Brain microvascular endothelial cell (primary cell): ENCODE results near the gene LIMA1.
A peak's percentile ranks its signal among the peaks of the same experiment; 100 is the strongest.
"Not testable (repeated sequence)": the region's sequence is repeated elsewhere in the genome, so short reads cannot be mapped to it uniquely, and the experiment has no call there.

Experiments
- DNase-seq: peaks from one replicate; pipeline ENCODE4 v3.0.0-alpha.2; 2020
- H3K27ac ChIP-seq: fragments of 250-450 bp; sonication (Bioruptor Pico); 2 replicates; pipeline ENCODE4 v1.5.1; 2020; ENCODE audit warnings: mild to moderate bottlenecking, moderate library complexity
- H3K27me3 ChIP-seq: fragments of 250-450 bp; sonication (Bioruptor Pico); replicated peaks from 2 replicates; pipeline ENCODE4 v1.5.1; 2020; ENCODE audit warnings: mild to moderate bottlenecking
- H3K36me3 ChIP-seq: fragments of 250-450 bp; sonication (Bioruptor Pico); replicated peaks from 2 replicates; pipeline ENCODE4 v1.5.1; 2020; ENCODE audit warnings: mild to moderate bottlenecking
- H3K4me3 ChIP-seq: 2 replicates; pipeline ENCODE4 v1.5.1; 2011; ENCODE audit warnings: low read depth, mild to moderate bottlenecking, control low read depth, low read length, moderate library complexity
- CTCF ChIP-seq: IDR thresholded peaks from 2 replicates; pipeline ENCODE4 v1.5.1; 2011; ENCODE audit warnings: low read depth, mild to moderate bottlenecking, moderate library complexity, low read length, control low read depth, inconsistent platforms; ENCODE audit errors: missing control alignments
- in situ Hi-C: cut with HindIII; loops from 2 replicates; pipeline ENCODE4 v1.10.0; 2017; ENCODE audit warnings: low sequenced_read_pairs, low pct_ligation_motif_present

Gene LIMA1

GRCh38 chr12:50322206-50322605 is 38.9 kb upstream of the LIMA1 start:
- Histone ChIP-seq H3K27me3 (no peaks in the 10 kb centered on the region), H3K27ac (no peak overlapping the region), H3K36me3 (no peaks in the 10 kb centered on the region), H3K4me3 (no peak overlapping the region)
- in situ Hi-C loops = no loop called here
- no peak for TF ChIP-seq CTCF
- DNase-seq = peak; percentile 8

- no peak overlapping the region for H3K4me3 ChIP-seq
- in situ Hi-C loops = no loop called here
- DNase-seq = no peak
- TF ChIP-seq CTCF = no peak
- no peaks in the 10 kb centered on the region for H3K36me3 ChIP-seq
- no peak overlapping the region for H3K27ac ChIP-seq
- H3K27me3 ChIP-seq = no peaks in the 10 kb centered on the region
Observed at GRCh38 chr12:50317203-50317602, 33.9 kb upstream of the LIMA1 start.

- Histone ChIP-seq H3K36me3 (no peaks in the 10 kb centered on the region), H3K27ac (no peak overlapping the region), H3K27me3 (no peaks in the 10 kb centered on the region), H3K4me3 (no peak overlapping the region)
- in situ Hi-C loops = no loop called here
- no peak for TF ChIP-seq CTCF
- DNase-seq = no peak
Observed at GRCh38 chr12:50315803-50316202, 32.5 kb upstream of the LIMA1 start.

- peak; percentile 67 for TF ChIP-seq CTCF
- H3K27me3 ChIP-seq = no peaks in the 10 kb centered on the region
- H3K36me3 ChIP-seq = no peaks in the 10 kb centered on the region
- no peak overlapping the region for H3K27ac ChIP-seq
- DNase-seq = peak; percentile 53
- in situ Hi-C loops = no loop called here
- H3K4me3 ChIP-seq = no peak overlapping the region
Observed at GRCh38 chr12:50314636-50315312, 31.5 kb upstream of the LIMA1 start.

- H3K27ac ChIP-seq, H3K4me3 ChIP-seq, DNase-seq, in situ Hi-C loops, H3K36me3 ChIP-seq, H3K27me3 ChIP-seq: not testable (repeated sequence)
Observed at GRCh38 chr12:50313971-50314370, 30.7 kb upstream of the LIMA1 start.

- no peaks in the 10 kb centered on the region for H3K27me3 ChIP-seq
- DNase-seq = no peak
- H3K4me3 ChIP-seq = no peak overlapping the region
- in situ Hi-C loops = no loop called here
- H3K36me3 ChIP-seq = no peaks in the 10 kb centered on the region
- TF ChIP-seq CTCF = no peak
- H3K27ac ChIP-seq = no peak overlapping the region
Observed at GRCh38 chr12:50313256-50313931, 30.1 kb upstream of the LIMA1 start.

- peak; percentile 73 for DNase-seq
- H3K36me3 ChIP-seq, H3K27me3 ChIP-seq, in situ Hi-C loops, H3K4me3 ChIP-seq: not testable (repeated sequence)
- peak overlapping the region; percentile 51 for H3K27ac ChIP-seq
Observed at GRCh38 chr12:50311858-50312609, 28.7 kb upstream of the LIMA1 start.
